Smooth muscle cell (in vitro differentiated cells): Measurements from ENCODE around the gene PRSS50. TPM values are rescaled to one million over a fixed set of nuclear protein-coding genes. Genes with fewer than 3 reads are reported as not detected.

Experiments
- DNase-seq: peaks from one replicate; lab custom pipeline; 2025; ENCODE audit not compliant: unreplicated experiment; lab: John Stamatoyannopoulos, UW
- H2AFZ ChIP-seq: fragments of 200-600 bp; sonication (generic); 2 replicates; pipeline ENCODE4 v1.6.0; 2016; ENCODE audit warnings: antibody characterized with exemption, low read depth, mild to moderate bottlenecking
- H3F3A ChIP-seq: fragments of 200-600 bp; sonication (generic); 2 replicates; pipeline ENCODE4 v1.6.0; 2017; ENCODE audit warnings: antibody characterized with exemption, low read depth
- H3K27ac ChIP-seq: fragments of 200-600 bp; sonication (generic); 2 replicates; pipeline ENCODE4 v1.5.1; 2016; ENCODE audit warnings: low read depth, mild to moderate bottlenecking
- H3K27me3 ChIP-seq: fragments of 200-600 bp; sonication (generic); 2 replicates; pipeline ENCODE4 v1.6.1; 2016; ENCODE audit warnings: low read depth, mild to moderate bottlenecking
- H3K36me3 ChIP-seq: fragments of 200-600 bp; sonication (generic); 2 replicates; pipeline ENCODE4 v1.5.1; 2016; ENCODE audit warnings: low read depth
- H3K4me1 ChIP-seq: fragments of 200-600 bp; sonication (generic); 2 replicates; pipeline ENCODE4 v1.5.1; 2016; ENCODE audit warnings: low read depth
- H3K4me2 ChIP-seq: fragments of 200-600 bp; sonication (generic); 2 replicates; pipeline ENCODE4 v1.6.0; 2016; ENCODE audit warnings: mild to moderate bottlenecking
- H3K4me3 ChIP-seq: fragments of 200-600 bp; sonication (generic); 2 replicates; pipeline ENCODE4 v1.5.1; 2016; ENCODE audit warnings: mild to moderate bottlenecking
- H3K79me2 ChIP-seq: fragments of 200-600 bp; sonication (generic); 2 replicates; pipeline ENCODE4 v1.6.0; 2016; ENCODE audit warnings: low read depth, mild to moderate bottlenecking
- H3K9ac ChIP-seq: fragments of 200-600 bp; sonication (generic); 2 replicates; pipeline ENCODE4 v1.6.0; 2016; ENCODE audit warnings: low read depth
- H3K9me3 ChIP-seq: fragments of 200-600 bp; sonication (generic); replicated peaks from 2 replicates; pipeline ENCODE4 v1.5.1; 2016; ENCODE audit warnings: low read depth
- H4K20me1 ChIP-seq: fragments of 200-600 bp; sonication (generic); 2 replicates; pipeline ENCODE4 v1.6.0; 2016; ENCODE audit warnings: low read depth
- CTCF ChIP-seq: fragments of 200-600 bp; sonication (generic); IDR thresholded peaks from 2 replicates; pipeline ENCODE4 v1.5.1; 2017; ENCODE audit warnings: borderline replicate concordance, mild to moderate bottlenecking, antibody characterized with exemption; ENCODE audit not compliant: insufficient read depth, poor library complexity, severe bottlenecking
- WGBS: methylation state at CpG from one replicate; pipeline ENCODE4 v1.1.7; 2016; ENCODE audit warnings: low lambda C conversion rate; 5-methylcytosine and 5-hydroxymethylcytosine counted together
- polyA plus RNA-seq: library from polyadenylated mRNA; unstranded; fragments of >200 nt; fragmentation: Nextera tagmentation; extraction: Ambion mirVana; gene quantifications from 2 replicates; pipeline ENCODE4 v1.2.1, GENCODE V29; 2016
- total RNA-seq: library from RNA; depleted of rRNA; stranded (reverse); fragments of >200 nt; gene quantifications from 2 replicates; pipeline ENCODE4 v1.2.3, GENCODE V29; 2014

The PRSS50 gene
- total and polyA plus RNA-seq, 2 experiments from 2014 or later: 0.54 to 0.73 TPM

DNA sequence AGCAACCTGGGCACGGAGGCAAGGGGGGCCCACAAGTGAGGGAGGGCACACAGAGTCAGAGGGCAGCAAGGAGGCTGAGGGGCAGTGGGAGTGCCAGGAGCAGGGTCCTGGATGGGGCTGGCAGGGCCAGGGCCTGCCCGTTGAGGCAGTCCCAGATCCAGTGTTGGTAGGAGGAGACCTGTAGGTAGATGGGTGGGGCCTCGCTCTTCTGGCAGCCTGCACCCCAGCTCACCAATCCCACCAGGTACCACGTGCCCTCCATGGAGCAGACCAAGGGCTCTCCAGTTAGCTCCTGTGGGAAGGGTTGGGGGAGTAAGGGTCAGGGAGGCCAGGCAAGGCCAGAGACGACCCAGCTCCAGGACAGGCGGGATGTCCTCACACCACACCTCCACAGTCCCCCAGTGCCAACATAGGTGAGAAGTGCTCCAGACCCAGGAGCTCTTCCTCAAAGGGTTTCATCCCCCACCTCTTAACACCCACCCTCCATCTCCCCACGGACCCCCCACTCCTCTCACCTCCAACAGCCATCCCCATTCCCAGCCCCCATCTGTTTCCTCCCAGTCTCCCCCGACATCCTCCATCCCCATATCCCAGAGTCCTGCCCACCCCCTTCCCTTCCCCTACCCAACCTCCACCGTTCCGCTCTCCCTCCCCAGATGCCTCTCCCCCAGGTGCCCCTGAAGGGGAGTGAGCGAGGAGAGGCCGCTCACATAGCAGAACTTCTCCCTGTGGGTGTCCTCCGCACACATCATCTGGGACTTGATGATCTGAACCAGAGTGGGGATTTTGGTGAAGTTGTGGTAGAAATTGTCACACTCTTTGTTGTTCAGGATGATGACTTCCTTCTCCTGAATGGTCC, 5.2 kb downstream of the PRSS50 start:
- no peak overlapping the region for H3K9ac ChIP-seq
- H3K9me3 ChIP-seq: no peaks in the 10 kb centered on the region
- H2AFZ ChIP-seq: no peak overlapping the region
- H3F3A ChIP-seq: no peaks in the 10 kb centered on the region
- no peaks in the 10 kb centered on the region for H3K27me3 ChIP-seq
- no peak overlapping the region for H3K4me2 ChIP-seq
- 93% methylated on average over 10 of the region's 13 CpGs for WGBS
- H4K20me1 ChIP-seq: no peaks in the 10 kb centered on the region
- no peak for TF ChIP-seq CTCF
- no peaks in the 10 kb centered on the region for H3K79me2 ChIP-seq
- no peak overlapping the region for H3K27ac ChIP-seq
- H3K36me3 ChIP-seq: no peaks in the 10 kb centered on the region
- H3K4me3 ChIP-seq: no peak overlapping the region
- no peaks in the 10 kb centered on the region for H3K4me1 ChIP-seq
- DNase-seq: no peak

DNA sequence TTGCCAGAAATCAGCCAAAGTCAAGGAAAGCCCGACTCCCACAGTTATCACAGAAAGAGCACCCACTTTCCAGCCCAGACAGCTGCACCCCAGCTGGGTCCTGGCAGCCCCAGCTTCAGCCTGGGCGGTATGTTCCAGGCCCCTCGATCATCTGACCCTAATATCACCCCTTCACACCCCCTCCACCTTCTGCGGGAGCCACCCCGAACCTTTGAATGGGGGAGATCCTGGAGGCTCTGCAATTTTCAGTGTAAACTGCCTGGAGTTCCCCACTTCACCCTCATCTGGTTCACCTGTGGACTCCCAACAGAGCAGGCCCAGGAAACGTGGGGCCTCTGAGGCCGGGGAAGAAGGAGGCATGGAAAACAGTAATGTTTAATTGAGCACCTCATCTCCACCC, 5.9 kb downstream of the PRSS50 start:
- no peak for TF ChIP-seq CTCF
- Histone ChIP-seq H4K20me1 (no peaks in the 10 kb centered on the region), H3K4me2 (no peak overlapping the region), H3K9ac (no peak overlapping the region), H3K4me3 (no peak overlapping the region), H3K27ac (no peak overlapping the region), H3K36me3 (no peaks in the 10 kb centered on the region), H3K79me2 (no peaks in the 10 kb centered on the region), H3K4me1 (no peaks in the 10 kb centered on the region), H3K27me3 (no peaks in the 10 kb centered on the region), H2AFZ (no peak overlapping the region), H3K9me3 (no peaks in the 10 kb centered on the region), H3F3A (no peaks in the 10 kb centered on the region)
- 95% methylated on average over 7 of the region's 7 CpGs for WGBS
- no peak for DNase-seq

DNA sequence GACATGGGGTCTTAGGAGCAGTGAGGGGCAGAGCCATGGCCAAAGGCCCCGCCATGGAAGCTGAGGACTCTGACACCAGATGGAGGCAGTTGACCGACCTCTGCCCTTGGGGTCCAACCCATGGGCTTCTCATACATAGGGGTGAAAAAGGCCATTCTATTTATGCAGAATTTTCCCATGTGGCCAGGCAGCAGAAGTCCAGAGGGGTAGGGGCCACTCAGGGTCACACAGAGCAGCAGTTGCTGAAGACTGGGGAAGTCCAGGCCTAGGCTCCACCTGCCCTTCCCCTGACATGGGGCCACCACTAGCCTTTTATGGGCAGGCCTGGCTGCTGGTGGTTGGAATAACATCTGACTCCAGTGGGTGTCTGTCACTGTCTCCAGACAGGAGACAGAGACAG, 6.4 kb downstream of the PRSS50 start:
- Histone ChIP-seq H3K9ac (no peak overlapping the region), H3K4me1 (no peaks in the 10 kb centered on the region), H3K9me3 (no peaks in the 10 kb centered on the region), H3K4me2 (no peak overlapping the region), H2AFZ (no peak overlapping the region), H4K20me1 (no peaks in the 10 kb centered on the region), H3F3A (no peaks in the 10 kb centered on the region), H3K27ac (no peak overlapping the region), H3K27me3 (no peaks in the 10 kb centered on the region), H3K79me2 (no peaks in the 10 kb centered on the region), H3K4me3 (no peak overlapping the region), H3K36me3 (no peaks in the 10 kb centered on the region)
- no peak for DNase-seq
- WGBS: 97% methylated on average over 2 of the region's 2 CpGs
- no peak for TF ChIP-seq CTCF
